WTC11 (cell line): Measurements from ENCODE around the gene CX3CR1.

Experiments used
- JUN ChIP-seq: sonication (generic); formaldehyde crosslinking; IDR thresholded peaks from 2 replicates; pipeline ENCODE4 v1.8.0; 2023; ENCODE audit warnings: mild to moderate bottlenecking, missing genetic modification reagents
- RORB ChIP-seq: fragments of 250-450 bp; sonication (Bioruptor Pico); IDR thresholded peaks from 2 replicates; pipeline ENCODE4 v1.9.0; 2021; ENCODE audit warnings: mild to moderate bottlenecking
- TF ChIP-seq, protein P1 (sequence below): sonication (generic); formaldehyde crosslinking; IDR thresholded peaks from 2 replicates; pipeline ENCODE4 v1.8.1; 2023; ENCODE audit warnings: mild to moderate bottlenecking, missing genetic modification reagents, moderate library complexity
- TF ChIP-seq, protein P2 (sequence below): fragments of 200-600 bp; IDR thresholded peaks from 2 replicates; pipeline ENCODE4 v1.8.0; 2022; ENCODE audit warnings: antibody characterized with exemption

DNA sequence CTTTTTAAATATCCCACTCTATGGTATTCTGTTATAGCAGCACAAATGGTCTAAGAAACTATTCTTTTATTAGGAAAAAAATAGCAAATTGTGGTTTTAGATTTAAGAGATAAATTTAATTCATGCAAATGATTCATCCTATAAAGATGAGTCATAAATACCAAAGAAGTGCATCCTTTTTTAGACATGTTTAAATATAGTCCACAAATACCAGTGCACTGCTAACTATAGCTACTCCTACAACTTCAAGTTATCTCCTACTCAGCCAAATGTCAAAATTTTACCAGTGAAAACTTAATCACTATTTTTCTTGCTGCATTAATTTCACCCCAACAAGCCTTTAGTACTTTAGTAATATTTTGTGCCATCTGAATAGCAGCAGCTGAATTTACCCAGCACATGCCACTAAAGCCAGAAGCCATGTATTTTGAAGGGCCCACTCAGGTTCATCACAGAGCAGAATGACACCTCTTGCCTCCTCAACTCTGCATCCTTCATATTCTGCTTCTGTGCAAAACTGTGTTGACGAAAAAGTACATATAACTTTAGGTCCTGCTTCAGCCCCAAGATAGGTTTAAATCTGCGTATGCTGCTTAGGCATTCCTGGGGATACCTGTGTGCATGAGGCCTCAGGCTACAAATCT lies 24.9 kb downstream of the CX3CR1 start:
- TF ChIP-seq, protein P1, sequence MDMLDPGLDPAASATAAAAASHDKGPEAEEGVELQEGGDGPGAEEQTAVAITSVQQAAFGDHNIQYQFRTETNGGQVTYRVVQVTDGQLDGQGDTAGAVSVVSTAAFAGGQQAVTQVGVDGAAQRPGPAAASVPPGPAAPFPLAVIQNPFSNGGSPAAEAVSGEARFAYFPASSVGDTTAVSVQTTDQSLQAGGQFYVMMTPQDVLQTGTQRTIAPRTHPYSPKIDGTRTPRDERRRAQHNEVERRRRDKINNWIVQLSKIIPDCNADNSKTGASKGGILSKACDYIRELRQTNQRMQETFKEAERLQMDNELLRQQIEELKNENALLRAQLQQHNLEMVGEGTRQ (CRISPR knock-in tag), result no peak
- TF ChIP-seq RORB (CRISPR knock-in tag), result no peak
- TF ChIP-seq, protein P2, sequence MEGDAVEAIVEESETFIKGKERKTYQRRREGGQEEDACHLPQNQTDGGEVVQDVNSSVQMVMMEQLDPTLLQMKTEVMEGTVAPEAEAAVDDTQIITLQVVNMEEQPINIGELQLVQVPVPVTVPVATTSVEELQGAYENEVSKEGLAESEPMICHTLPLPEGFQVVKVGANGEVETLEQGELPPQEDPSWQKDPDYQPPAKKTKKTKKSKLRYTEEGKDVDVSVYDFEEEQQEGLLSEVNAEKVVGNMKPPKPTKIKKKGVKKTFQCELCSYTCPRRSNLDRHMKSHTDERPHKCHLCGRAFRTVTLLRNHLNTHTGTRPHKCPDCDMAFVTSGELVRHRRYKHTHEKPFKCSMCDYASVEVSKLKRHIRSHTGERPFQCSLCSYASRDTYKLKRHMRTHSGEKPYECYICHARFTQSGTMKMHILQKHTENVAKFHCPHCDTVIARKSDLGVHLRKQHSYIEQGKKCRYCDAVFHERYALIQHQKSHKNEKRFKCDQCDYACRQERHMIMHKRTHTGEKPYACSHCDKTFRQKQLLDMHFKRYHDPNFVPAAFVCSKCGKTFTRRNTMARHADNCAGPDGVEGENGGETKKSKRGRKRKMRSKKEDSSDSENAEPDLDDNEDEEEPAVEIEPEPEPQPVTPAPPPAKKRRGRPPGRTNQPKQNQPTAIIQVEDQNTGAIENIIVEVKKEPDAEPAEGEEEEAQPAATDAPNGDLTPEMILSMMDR, result no peak
- no peak for TF ChIP-seq JUN (CRISPR knock-in tag)
